Kidney (tissue), 14 donors: ENCODE measurements around the gene OTOG. TPM values are rescaled to one million over a fixed set of nuclear protein-coding genes. Genes with fewer than 3 reads are reported as not detected.

ENCODE experiments used
- DNase-seq, 5 donors: peaks; one replicate each; pipeline ENCODE4 v3.0.0-alpha.2; 2013 to 2020
- FAIRE-seq: peaks from 2 replicates; lab custom pipeline; 2012; peaks lifted over from hg19 to GRCh38; lab: Jason Lieb, UNC
- H3K27ac ChIP-seq, 2 donors: one replicate each; pipeline ENCODE4 v1.7.0; 2013; ENCODE audit warnings: low read depth in 2 of 2, low read length in 2 of 2, inconsistent platforms in 1 of 2
- H3K27me3 ChIP-seq: one replicate; pipeline ENCODE4 v1.7.1; 2013; ENCODE audit warnings: low read length, inconsistent platforms; ENCODE audit not compliant: control insufficient read depth, insufficient read depth
- H3K36me3 ChIP-seq, 3 donors: one replicate each; pipeline versions ENCODE4 v1.7.0 to v1.7.1; 2013; ENCODE audit warnings: low read length in 3 of 3, control low read depth in 1 of 3, inconsistent platforms in 1 of 3; ENCODE audit not compliant: insufficient read depth in 3 of 3, control insufficient read depth in 2 of 3
- H3K4me1 ChIP-seq, 3 donors: one replicate each; pipeline versions ENCODE4 v1.7.0 to v1.7.1; 2013; ENCODE audit warnings: low read length in 3 of 3, inconsistent platforms in 1 of 3, low read depth in 1 of 3; ENCODE audit not compliant: control insufficient read depth in 2 of 3, insufficient read depth in 2 of 3
- H3K4me3 ChIP-seq, 3 donors: one replicate each; pipeline versions ENCODE4 v1.7.0 to v1.8.1; 2013; ENCODE audit warnings: low read length in 3 of 3, control low read depth in 1 of 3, inconsistent platforms in 1 of 3
- H3K9ac ChIP-seq, 3 donors: one replicate each; pipeline versions ENCODE4 v1.7.0 to v1.7.1; 2013; ENCODE audit warnings: low read length in 3 of 3, control low read depth in 1 of 3, inconsistent platforms in 1 of 3
- H3K9me3 ChIP-seq, 3 donors: one replicate each; pipeline versions ENCODE4 v1.7.0 to v1.7.1; 2013; ENCODE audit warnings: low read length in 3 of 3, control low read depth in 1 of 3, inconsistent platforms in 1 of 3; ENCODE audit not compliant: control insufficient read depth in 2 of 3, insufficient read depth in 1 of 3
- intact Hi-C: fragments of 100-400 bp; cut with DNase I; formaldehyde crosslinking; loops from one replicate; pipeline ENCODE4 v1.11.1; 2022
- polyA plus RNA-seq: library from polyadenylated mRNA; stranded (reverse); fragments of 350-450 nt; fragmentation: Illumina TruSeq; extraction: RNeasy Lipid Tissue Mini Kit (QIAGEN cat#74804); gene quantifications from one replicate; pipeline ENCODE4 v1.2.3, GENCODE V29; 2014; ENCODE audit warnings: low read depth, low replicate concordance; ENCODE audit not compliant: insufficient read depth
- total RNA-seq: library from RNA; stranded (reverse); fragmentation: NEBNext Ultra II Directional; extraction: Animal tissue kit (Norgen Biotek cat#: 25700); gene quantifications from one replicate; pipeline ENCODE4 v1.2.1, GENCODE V29; 2021
- TF ChIP-seq, protein P1 (sequence below): IDR thresholded peaks from 3 replicates; pipeline ENCODE4 v1.5.1; 2012; ENCODE audit warnings: mild to moderate bottlenecking, moderate library complexity, borderline replicate concordance; ENCODE audit not compliant: insufficient read depth; ENCODE audit errors: extremely low read depth
- donor health status: control.
- donor health status: control.
- donor health status: control.
- donor health status: control.
- donor health status: control.
- donor health status: DM: yes; HTN: yes; CAD: no.
- donor health status: Normal renal cell carcinoma (clear cell type).

OTOG gene
- total and polyA plus RNA-seq, 2 donors from 2014 or later = 0.06 TPM; not detected in 1

DNA sequence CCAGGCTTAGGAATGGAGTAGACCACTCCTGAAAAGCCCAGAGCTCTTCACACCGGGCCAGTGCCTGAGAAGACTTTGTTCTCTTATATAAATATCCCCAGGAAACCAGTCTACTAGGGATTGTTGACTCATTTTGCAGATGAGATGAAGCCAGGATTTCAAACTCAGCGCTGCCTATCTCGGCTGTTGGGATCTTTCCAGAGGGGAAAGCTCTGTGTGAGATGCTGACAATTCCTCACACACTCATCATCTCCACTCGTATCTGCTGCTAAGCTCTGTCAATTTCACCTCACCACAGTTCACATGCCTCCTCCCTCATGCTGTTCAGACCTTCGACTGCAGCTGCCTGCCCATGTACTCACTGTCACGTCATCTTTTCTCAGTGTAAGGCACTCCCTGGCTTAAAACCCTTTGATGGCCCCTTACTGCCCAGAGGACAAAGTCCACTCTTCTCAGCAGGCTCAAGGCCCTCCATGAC, 15.4 kb upstream of the OTOG start:
- H3K27ac ChIP-seq = peak overlapping the region in 1 of 2 donors; percentile 19
- H3K36me3 ChIP-seq = no peaks in the 10 kb centered on the region
- TF ChIP-seq, protein P1, sequence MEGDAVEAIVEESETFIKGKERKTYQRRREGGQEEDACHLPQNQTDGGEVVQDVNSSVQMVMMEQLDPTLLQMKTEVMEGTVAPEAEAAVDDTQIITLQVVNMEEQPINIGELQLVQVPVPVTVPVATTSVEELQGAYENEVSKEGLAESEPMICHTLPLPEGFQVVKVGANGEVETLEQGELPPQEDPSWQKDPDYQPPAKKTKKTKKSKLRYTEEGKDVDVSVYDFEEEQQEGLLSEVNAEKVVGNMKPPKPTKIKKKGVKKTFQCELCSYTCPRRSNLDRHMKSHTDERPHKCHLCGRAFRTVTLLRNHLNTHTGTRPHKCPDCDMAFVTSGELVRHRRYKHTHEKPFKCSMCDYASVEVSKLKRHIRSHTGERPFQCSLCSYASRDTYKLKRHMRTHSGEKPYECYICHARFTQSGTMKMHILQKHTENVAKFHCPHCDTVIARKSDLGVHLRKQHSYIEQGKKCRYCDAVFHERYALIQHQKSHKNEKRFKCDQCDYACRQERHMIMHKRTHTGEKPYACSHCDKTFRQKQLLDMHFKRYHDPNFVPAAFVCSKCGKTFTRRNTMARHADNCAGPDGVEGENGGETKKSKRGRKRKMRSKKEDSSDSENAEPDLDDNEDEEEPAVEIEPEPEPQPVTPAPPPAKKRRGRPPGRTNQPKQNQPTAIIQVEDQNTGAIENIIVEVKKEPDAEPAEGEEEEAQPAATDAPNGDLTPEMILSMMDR = no peak
- DNase-seq = peak in 1 of 5 donors; percentile 25
- no peak for FAIRE-seq
- no peak overlapping the region for H3K4me3 ChIP-seq
- no peaks in the 10 kb centered on the region for H3K9me3 ChIP-seq
- no peak overlapping the region for H3K9ac ChIP-seq
- H3K4me1 ChIP-seq = peaks cover 0 to 18% (median 6%) of the 10 kb centered on the region in 3 donors
- intact Hi-C loops = no loop called here
- no peaks in the 10 kb centered on the region for H3K27me3 ChIP-seq

DNA sequence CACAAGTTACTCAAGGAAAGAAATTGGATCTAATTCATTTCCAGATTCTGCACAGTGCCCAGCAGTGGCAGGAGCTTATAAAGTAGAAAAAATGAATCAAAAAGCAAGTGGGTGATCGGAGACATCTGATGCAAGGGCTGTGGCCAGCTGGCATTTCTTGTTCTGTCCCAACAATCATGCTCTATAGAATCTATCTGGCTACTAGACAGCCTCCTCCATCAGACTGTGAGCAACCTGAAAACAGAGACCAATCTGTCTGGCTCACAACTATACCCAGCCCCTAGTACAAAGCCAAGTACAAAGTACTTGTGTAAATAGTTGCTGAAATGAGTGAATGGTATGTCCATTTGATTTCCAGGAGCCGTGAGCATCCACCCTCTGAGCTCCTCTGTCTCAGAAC, 14.3 kb upstream of the OTOG start:
- no peak overlapping the region for H3K27ac ChIP-seq
- no peak overlapping the region for H3K4me3 ChIP-seq
- H3K4me1 ChIP-seq = peaks cover 0 to 10% (median 6%) of the 10 kb centered on the region in 3 donors
- H3K9ac ChIP-seq = no peak overlapping the region
- no peak for DNase-seq
- TF ChIP-seq, protein P1 = no peak
- no peaks in the 10 kb centered on the region for H3K36me3 ChIP-seq
- H3K9me3 ChIP-seq = no peaks in the 10 kb centered on the region
- H3K27me3 ChIP-seq = no peaks in the 10 kb centered on the region
- no peak for FAIRE-seq
- intact Hi-C loops = no loop called here

DNA sequence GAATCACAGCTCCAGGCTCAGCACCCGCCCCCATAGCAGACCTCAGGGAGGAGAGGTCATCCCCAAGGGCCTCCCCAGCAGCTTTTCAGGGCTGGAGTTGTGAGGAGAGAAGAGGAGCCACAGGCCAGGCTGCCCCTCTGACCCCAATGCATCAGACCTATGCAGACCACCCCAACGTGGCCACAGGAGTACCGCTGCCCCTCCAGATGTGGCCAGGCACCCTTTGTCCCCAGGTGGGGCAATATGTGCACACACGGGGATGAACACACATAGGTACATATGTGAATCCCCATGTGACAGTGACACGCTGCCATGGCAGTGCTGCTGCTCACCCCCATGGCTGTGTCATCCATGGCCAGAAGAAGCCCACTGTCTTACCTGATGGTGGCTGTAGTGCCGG, 13.7 kb upstream of the OTOG start:
- H3K4me1 ChIP-seq = peaks cover 0 to 6% (median 4%) of the 10 kb centered on the region in 3 donors
- no peak overlapping the region for H3K27ac ChIP-seq
- no peaks in the 10 kb centered on the region for H3K27me3 ChIP-seq
- no peaks in the 10 kb centered on the region for H3K9me3 ChIP-seq
- H3K36me3 ChIP-seq = no peaks in the 10 kb centered on the region
- FAIRE-seq (no peak), DNase-seq (no peak)
- H3K9ac ChIP-seq = no peak overlapping the region
- H3K4me3 ChIP-seq = no peak overlapping the region
- intact Hi-C loops = no loop called here
- TF ChIP-seq, protein P1 = no peak
